ENCODE measurements around the gene OR6S1.
A peak's percentile ranks its signal among the peaks of the same experiment; 100 is the strongest.

OR6S1 gene

GRCh38 chr14:20641591-20641990 lies at the start of gene OR6S1:
Gene OR6S1 (minus strand): TSS chr14:20641691. CDS start chr14:20641691, 0 bp downstream.
- ATAC-seq = no peak
- TF ChIP-seq ARNTL (CRISPR knock-in tag; IDR thresholded peaks at IDR 0.05; ENCODE audit: borderline replicate concordance, low read depth) (no peak), ZFP3 (CRISPR knock-in tag; IDR thresholded peaks at IDR 0.05) (no peak), OSR1 (CRISPR knock-in tag; IDR thresholded peaks at IDR 0.05) (no peak), PATZ1 (CRISPR knock-in tag; IDR thresholded peaks at IDR 0.05; ENCODE audit: borderline replicate concordance) (no peak), POU6F1 (CRISPR knock-in tag; IDR thresholded peaks at IDR 0.05; ENCODE audit: borderline replicate concordance, low read depth) (no peak), ZNF565 (CRISPR knock-in tag; conservative IDR thresholded peaks at IDR 0.05; ENCODE audit: low read depth) (no peak), TCF4 (CRISPR knock-in tag; IDR thresholded peaks at IDR 0.05; ENCODE audit: borderline replicate concordance) (no peak)

- ATAC-seq = peak; percentile 96
- TF ChIP-seq ZFP3 (CRISPR knock-in tag; IDR thresholded peaks at IDR 0.05) (no peak), OSR1 (CRISPR knock-in tag; IDR thresholded peaks at IDR 0.05) (no peak), TOX (CRISPR knock-in tag; IDR thresholded peaks at IDR 0.05; ENCODE audit: borderline replicate concordance) (no peak), CREB5 (CRISPR knock-in tag; IDR thresholded peaks at IDR 0.05; ENCODE audit: low read depth) (no peak)
These were observed 49.6 kb upstream of the OR6S1 start for GRCh38 chr14:20690848-20691640.

GRCh38 chr14:20688167-20688839 lies 46.8 kb upstream of the OR6S1 start, which contains the start of gene ANG:
Gene ANG (plus strand): TSS chr14:20688764. CDS start chr14:20693565, 4,801 bp downstream.
- ATAC-seq = no peak
- TF ChIP-seq ZNF8 (CRISPR knock-in tag; IDR thresholded peaks at IDR 0.05) (no peak), GLIS3 (CRISPR knock-in tag; IDR thresholded peaks at IDR 0.05) (no peak), ZFP3 (CRISPR knock-in tag; IDR thresholded peaks at IDR 0.05) (no peak), TOX (CRISPR knock-in tag; IDR thresholded peaks at IDR 0.05; ENCODE audit: borderline replicate concordance) (no peak), RARB (CRISPR knock-in tag; IDR thresholded peaks at IDR 0.05) (no peak), POU6F1 (CRISPR knock-in tag; IDR thresholded peaks at IDR 0.05; ENCODE audit: borderline replicate concordance, low read depth) (no peak), ESRRG (CRISPR knock-in tag; IDR thresholded peaks at IDR 0.05) (no peak), ZC3H10 (CRISPR knock-in tag; IDR thresholded peaks at IDR 0.05) (no peak), TSHZ2 (CRISPR knock-in tag; IDR thresholded peaks at IDR 0.05) (no peak)
